Stimulated activated CD8-positive, alpha-beta memory T cell treated with anti-CD3 and anti-CD28 coated beads, Interleukin-7, amount 100 ng/mL, for 1 hour (primary cell): Measurements from ENCODE around the gene MARK3.

Experiments
- DNase-seq, 2 donors: peaks; one replicate each; pipeline ENCODE4 v3.0.0-alpha.2; 2020; ENCODE audit warnings: low read depth in 2 of 2

Gene MARK3

GRCh38 chr14:103366741-103367140 is 18.5 kb upstream of the MARK3 start:
- DNase-seq = no peak

- DNase-seq = no peak
Observed at GRCh38 chr14:103367995-103368394, 17.2 kb upstream of the MARK3 start.

GRCh38 chr14:103370087-103370486 is 15.1 kb upstream of the MARK3 start:
- no peak for DNase-seq

GRCh38 chr14:103372017-103372416 is 13.2 kb upstream of the MARK3 start:
- no peak for DNase-seq

- DNase-seq = no peak
Observed at GRCh38 chr14:103372552-103373304, 12.5 kb upstream of the MARK3 start.

GRCh38 chr14:103374121-103374520 is 11.1 kb upstream of the MARK3 start:
- DNase-seq = no peak

- no peak for DNase-seq
Observed at GRCh38 chr14:103377522-103378037, 7.6 kb upstream of the MARK3 start.

- no peak for DNase-seq
Observed at GRCh38 chr14:103378038-103378854, 7.0 kb upstream of the MARK3 start.

GRCh38 chr14:103380719-103381377 is 4.4 kb upstream of the MARK3 start:
- DNase-seq = no peak

- DNase-seq = no peak
Observed at GRCh38 chr14:103382376-103382775, 2.8 kb upstream of the MARK3 start.

GRCh38 chr14:103384450-103385151 is 614 bp upstream of the MARK3 start:
- no peak for DNase-seq

- peak; percentile 13 to 16 for DNase-seq
Observed at GRCh38 chr14:103385929-103386712, 906 bp downstream of the MARK3 start.

GRCh38 chr14:103386713-103387329 is 1.6 kb downstream of the MARK3 start:
- DNase-seq = no peak

GRCh38 chr14:103388664-103389063 is 3.4 kb downstream of the MARK3 start:
- no peak for DNase-seq

- no peak for DNase-seq
Observed at GRCh38 chr14:103390605-103391004, 5.4 kb downstream of the MARK3 start.

GRCh38 chr14:103391048-103391447 is 5.8 kb downstream of the MARK3 start:
- DNase-seq = no peak

- no peak for DNase-seq
Observed at GRCh38 chr14:103392106-103392505, 6.9 kb downstream of the MARK3 start.

GRCh38 chr14:103392572-103392971 is 7.4 kb downstream of the MARK3 start:
- DNase-seq = no peak

- no peak for DNase-seq
Observed at GRCh38 chr14:103393070-103393469, 7.9 kb downstream of the MARK3 start.
